SK-N-MC (cell line): ENCODE measurements around the gene TMEM88.

ENCODE experiments used
- FOXP2 ChIP-seq: optimal IDR thresholded peaks from 2 replicates; pipeline ENCODE3; 2011; ENCODE audit warnings: mild to moderate bottlenecking, moderate library complexity; ENCODE audit not compliant: insufficient read depth; ENCODE audit errors: extremely low read length, control extremely low read depth
- POLR2AphosphoS5 ChIP-seq: IDR thresholded peaks from 2 replicates; pipeline ENCODE4 v1.6.1; 2012; ENCODE audit warnings: mild to moderate bottlenecking, low read depth, low read length, borderline replicate concordance

GRCh38 chr17:7834542-7834956 is 20.3 kb upstream of the TMEM88 start:
- peak; percentile 6 for TF ChIP-seq FOXP2
- no peak for TF ChIP-seq POLR2AphosphoS5
